ENCODE data around the gene STPG2.
A peak's percentile ranks its signal among the peaks of the same experiment; 100 is the strongest.
"Not testable (repeated sequence)": the region's sequence is repeated elsewhere in the genome, so short reads cannot be mapped to it uniquely, and the experiment has no call there.

STPG2 gene

DNA sequence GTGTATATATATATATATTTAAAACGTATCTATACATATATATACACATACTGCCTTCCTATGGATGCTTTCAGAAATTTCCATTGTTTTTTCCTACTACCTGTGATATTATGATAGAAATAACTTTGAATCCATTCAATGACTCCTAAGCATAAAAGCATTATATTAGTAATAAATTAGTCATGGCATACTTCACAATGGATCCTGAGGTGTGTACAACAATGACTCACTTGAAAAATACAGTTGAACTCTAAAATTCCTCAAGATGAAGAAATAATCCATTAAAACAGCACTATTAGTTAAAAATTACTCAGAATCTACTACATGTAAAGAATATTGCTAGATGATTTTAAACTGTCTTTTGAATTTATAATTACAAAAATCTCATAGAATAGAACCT, 201.1 kb downstream of the STPG2 start:
- DNase-seq: no peak

DNA sequence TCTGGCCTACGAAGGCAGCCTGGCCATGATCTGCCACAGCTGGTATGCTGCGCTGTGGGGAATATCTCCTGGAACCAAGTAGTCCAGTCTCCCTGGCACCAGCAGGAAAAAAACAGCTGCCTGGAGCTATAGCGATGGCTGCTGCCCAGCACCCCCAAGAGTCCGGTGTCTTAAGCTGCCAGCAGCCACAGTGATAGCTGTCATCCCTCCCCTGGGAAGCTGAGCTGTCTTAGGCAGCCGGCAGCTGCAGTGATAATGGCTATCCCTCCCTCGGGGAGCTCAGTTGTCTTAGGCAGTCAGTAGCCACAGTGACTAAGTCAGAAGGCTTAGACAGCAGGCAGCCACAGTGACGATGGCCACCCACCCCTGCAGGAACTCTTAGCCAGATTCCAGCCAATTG, 205.1 kb downstream of the STPG2 start:
- no peak for DNase-seq

- no peak for DNase-seq
Observed at GRCh38 chr4:97924341-97924958, 218.8 kb downstream of the STPG2 start.

- no peak for DNase-seq
Observed at GRCh38 chr4:97923096-97923495, 220.2 kb downstream of the STPG2 start.

- DNase-seq: no peak
Observed at GRCh38 chr4:97917115-97917514, 226.2 kb downstream of the STPG2 start.

GRCh38 chr4:97912156-97912555, 231.1 kb downstream of the STPG2 start:
- no peak for DNase-seq

- no peak for DNase-seq
Observed at GRCh38 chr4:97911236-97911906, 231.9 kb downstream of the STPG2 start.

DNA sequence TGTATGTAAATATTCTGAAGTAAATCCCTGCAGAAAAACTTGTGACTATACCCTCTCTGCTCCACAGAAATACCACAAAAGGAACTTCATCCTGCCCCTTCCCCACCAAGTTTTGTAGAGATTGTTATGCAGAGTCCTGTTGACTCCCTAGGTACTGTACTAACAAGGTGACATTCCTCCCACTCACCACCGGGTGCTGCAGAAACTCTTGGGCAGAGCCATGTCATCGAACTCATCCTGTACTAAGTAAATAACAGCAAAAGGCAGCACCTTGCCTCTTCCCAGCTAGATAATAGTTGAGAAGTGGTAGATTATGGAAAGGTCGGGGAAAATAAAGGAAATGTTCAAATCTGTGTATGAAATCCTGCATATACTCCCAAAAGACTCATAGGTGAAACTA, 233.3 kb downstream of the STPG2 start:
- peak in 1 of 5 experiments; percentile 2 for DNase-seq

DNA sequence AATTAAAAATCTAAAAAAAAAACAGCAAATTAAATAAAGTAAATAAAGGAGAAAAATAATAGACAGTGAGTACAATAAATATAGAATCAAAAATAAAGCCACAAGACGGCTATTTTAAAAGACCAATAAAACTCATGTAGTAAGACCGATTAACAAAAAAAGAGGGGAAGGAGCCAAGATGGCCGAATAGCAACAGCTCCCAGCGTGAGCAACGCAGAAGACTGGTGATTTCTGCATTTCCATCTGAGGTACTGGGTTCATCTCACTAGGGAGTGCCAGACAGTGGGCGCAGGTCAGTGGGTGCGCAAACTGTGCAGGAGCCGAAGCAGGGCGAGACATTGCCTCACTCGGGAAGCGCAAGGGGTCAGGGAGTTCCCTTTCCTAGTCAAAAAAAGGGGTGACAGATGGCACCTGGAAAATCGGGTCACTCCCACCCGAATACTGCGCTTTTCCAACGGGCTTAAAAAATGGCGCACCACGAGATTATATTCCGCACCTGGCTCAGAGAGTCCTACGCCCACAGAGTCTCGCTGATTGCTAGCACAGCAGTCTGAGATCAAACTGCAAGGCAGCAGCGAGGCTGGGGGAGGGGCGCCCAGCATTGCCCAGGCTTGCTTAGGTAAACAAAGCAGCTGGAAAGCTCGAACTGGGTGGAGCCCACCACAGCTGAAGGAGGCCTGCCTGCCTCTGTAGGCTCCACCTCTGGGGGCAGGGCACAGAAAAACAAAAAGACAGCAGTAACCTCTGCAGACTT, 239.7 kb downstream of the STPG2 start:
- not testable (repeated sequence) for DNase-seq

- no peak for DNase-seq
Observed at GRCh38 chr4:97900229-97900628, 243.0 kb downstream of the STPG2 start.

GRCh38 chr4:97892592-97893266, 250.5 kb downstream of the STPG2 start:
- DNase-seq: no peak

GRCh38 chr4:97879942-97880341, 263.3 kb downstream of the STPG2 start:
- DNase-seq: no peak

DNA sequence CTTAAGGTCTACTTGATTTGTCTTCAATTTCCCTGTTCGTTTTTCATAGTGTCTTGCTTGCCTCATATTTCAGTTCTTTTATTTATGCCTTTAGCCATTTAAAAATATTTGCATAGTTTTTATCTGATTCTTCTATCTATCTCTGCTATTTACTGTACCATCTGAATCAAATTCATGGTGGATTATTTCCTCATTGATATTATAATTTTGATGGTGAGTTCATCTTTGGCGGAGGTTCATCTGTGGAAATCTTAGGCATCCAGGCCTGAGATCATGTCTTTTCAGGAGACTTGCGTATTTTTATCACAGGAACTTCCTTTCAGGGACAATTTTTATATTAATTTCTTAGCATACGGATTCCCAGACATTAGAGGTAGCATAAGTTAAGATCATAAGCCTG, 275.2 kb downstream of the STPG2 start:
- DNase-seq: no peak

- DNase-seq: no peak
Observed at GRCh38 chr4:97867557-97868091, 275.7 kb downstream of the STPG2 start.

GRCh38 chr4:97866821-97867556, 276.3 kb downstream of the STPG2 start:
- no peak for DNase-seq

- DNase-seq: no peak
Observed at GRCh38 chr4:97851115-97851514, 292.2 kb downstream of the STPG2 start.

GRCh38 chr4:97845758-97846157, 297.5 kb downstream of the STPG2 start:
- DNase-seq: no peak

GRCh38 chr4:97841512-97841911, 301.8 kb downstream of the STPG2 start:
- DNase-seq: no peak

DNA sequence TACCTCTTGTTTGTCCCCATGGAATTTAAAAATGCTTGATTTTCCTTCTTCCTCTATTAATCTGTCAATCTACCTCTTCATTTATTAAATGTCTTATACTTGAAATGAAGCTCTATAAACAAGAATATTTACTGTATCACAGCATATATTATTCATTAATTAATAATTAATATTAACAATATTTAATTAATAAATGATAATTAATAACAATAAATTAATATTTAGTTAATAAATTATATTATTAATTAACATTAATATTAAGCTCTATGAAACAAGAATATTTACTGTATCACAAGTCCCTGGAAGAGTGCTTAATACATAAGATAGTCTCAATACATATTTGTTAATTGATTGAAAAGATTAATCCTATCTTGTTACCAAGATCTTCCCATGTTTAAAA, 306.6 kb downstream of the STPG2 start:
- no peak for DNase-seq

- DNase-seq: no peak
Observed at GRCh38 chr4:97828646-97829045, 314.6 kb downstream of the STPG2 start.

DNA sequence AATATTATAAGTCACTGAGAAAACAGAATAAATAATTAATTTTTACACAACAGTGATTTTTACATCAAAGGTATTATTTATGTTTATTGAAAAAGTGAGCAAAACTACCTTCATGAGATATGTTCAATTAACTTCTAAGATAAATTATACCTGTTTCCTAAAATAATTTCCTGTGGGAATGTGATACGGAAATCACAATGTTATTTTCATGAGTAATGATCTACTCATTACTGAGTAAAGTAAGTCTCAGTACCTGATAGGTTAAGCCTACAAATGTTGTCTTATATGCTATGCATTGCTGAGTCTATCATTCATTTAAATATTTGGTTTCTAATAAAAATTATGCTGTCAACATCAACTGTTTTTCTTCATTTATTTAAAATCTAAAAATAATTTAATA, 324.0 kb downstream of the STPG2 start:
- DNase-seq: no peak

- DNase-seq: no peak
Observed at GRCh38 chr4:97812768-97813167, 330.5 kb downstream of the STPG2 start.
